IMR-90 (cell line): ENCODE results near the gene TENM4.

ENCODE experiments used
- FOS ChIP-seq: fragments of 150-350 bp; IDR thresholded peaks from 2 replicates; pipeline ENCODE4 v1.6.1; 2016; ENCODE audit warnings: low read depth, low read length
- MAZ ChIP-seq: IDR thresholded peaks from 2 replicates; pipeline ENCODE4 v1.6.1; 2012; ENCODE audit warnings: low read depth, mild to moderate bottlenecking, low read length, improper control_type of control experiment, moderate library complexity, borderline replicate concordance
- POLR2A ChIP-seq: IDR thresholded peaks from 2 replicates; pipeline ENCODE4 v1.6.1; 2012; ENCODE audit warnings: mild to moderate bottlenecking, low read depth, low read length
- RCOR1 ChIP-seq: IDR thresholded peaks from 2 replicates; pipeline ENCODE4 v1.6.1; 2012; ENCODE audit warnings: mild to moderate bottlenecking, low read length, improper control_type of control experiment; ENCODE audit not compliant: insufficient replicate concordance
- RFX5 ChIP-seq: IDR thresholded peaks from 2 replicates; pipeline ENCODE4 v1.8.0; 2012; ENCODE audit warnings: low read depth, mild to moderate bottlenecking, low read length, moderate library complexity
- SMC3 ChIP-seq: fragments of 150-350 bp; IDR thresholded peaks from 2 replicates; pipeline ENCODE4 v1.6.1; 2016; ENCODE audit warnings: low read depth, mild to moderate bottlenecking, antibody characterized with exemption, low read length, moderate library complexity
- TF ChIP-seq, protein P1 (sequence below): conservative IDR thresholded peaks from 2 replicates; pipeline ENCODE4 v1.5.1; 2012; ENCODE audit warnings: mild to moderate bottlenecking, low read depth, low read length, improper control_type of control experiment
- TF ChIP-seq, protein P2 (sequence below): fragments of 150-350 bp; IDR thresholded peaks from 2 replicates; pipeline ENCODE4 v1.6.1; 2017; ENCODE audit warnings: mild to moderate bottlenecking, antibody characterized with exemption, low read length, low read depth
- TF ChIP-seq, protein P3 (sequence below): fragments of 150-350 bp; IDR thresholded peaks from 2 replicates; pipeline ENCODE4 v1.6.1; 2016; ENCODE audit warnings: low read depth, mild to moderate bottlenecking, low read length, moderate library complexity, borderline replicate concordance

DNA sequence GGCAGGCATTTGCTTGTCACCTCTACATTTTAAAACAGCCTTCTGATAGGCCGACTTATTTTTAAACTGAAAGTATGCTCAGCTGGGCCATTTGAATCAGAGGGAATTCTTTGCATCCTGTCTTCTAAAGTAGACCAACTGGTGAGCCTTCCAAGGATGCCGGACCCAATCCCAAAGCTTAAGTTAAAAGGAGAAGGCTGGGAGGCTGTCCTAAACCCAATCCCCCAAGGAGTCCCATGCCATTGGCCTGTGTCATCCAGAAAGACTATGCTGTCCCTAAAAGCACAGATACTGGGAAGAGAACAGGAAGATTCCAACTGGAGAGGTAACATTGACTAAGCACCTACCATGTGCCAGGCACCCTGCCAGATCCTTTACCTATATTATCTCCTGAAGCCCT, 18.0 kb downstream of the TENM4 start:
- TF ChIP-seq, protein P1, sequence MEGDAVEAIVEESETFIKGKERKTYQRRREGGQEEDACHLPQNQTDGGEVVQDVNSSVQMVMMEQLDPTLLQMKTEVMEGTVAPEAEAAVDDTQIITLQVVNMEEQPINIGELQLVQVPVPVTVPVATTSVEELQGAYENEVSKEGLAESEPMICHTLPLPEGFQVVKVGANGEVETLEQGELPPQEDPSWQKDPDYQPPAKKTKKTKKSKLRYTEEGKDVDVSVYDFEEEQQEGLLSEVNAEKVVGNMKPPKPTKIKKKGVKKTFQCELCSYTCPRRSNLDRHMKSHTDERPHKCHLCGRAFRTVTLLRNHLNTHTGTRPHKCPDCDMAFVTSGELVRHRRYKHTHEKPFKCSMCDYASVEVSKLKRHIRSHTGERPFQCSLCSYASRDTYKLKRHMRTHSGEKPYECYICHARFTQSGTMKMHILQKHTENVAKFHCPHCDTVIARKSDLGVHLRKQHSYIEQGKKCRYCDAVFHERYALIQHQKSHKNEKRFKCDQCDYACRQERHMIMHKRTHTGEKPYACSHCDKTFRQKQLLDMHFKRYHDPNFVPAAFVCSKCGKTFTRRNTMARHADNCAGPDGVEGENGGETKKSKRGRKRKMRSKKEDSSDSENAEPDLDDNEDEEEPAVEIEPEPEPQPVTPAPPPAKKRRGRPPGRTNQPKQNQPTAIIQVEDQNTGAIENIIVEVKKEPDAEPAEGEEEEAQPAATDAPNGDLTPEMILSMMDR = no peak
- TF ChIP-seq FOS (no peak), SMC3 (no peak), POLR2A (no peak), RCOR1 (no peak), MAZ (no peak), RFX5 (no peak)
- TF ChIP-seq, protein P2, sequence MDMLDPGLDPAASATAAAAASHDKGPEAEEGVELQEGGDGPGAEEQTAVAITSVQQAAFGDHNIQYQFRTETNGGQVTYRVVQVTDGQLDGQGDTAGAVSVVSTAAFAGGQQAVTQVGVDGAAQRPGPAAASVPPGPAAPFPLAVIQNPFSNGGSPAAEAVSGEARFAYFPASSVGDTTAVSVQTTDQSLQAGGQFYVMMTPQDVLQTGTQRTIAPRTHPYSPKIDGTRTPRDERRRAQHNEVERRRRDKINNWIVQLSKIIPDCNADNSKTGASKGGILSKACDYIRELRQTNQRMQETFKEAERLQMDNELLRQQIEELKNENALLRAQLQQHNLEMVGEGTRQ = no peak
- TF ChIP-seq, protein P3, sequence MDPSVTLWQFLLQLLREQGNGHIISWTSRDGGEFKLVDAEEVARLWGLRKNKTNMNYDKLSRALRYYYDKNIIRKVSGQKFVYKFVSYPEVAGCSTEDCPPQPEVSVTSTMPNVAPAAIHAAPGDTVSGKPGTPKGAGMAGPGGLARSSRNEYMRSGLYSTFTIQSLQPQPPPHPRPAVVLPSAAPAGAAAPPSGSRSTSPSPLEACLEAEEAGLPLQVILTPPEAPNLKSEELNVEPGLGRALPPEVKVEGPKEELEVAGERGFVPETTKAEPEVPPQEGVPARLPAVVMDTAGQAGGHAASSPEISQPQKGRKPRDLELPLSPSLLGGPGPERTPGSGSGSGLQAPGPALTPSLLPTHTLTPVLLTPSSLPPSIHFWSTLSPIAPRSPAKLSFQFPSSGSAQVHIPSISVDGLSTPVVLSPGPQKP = no peak
